CD4-positive, alpha-beta memory T cell (primary cell): ENCODE results near the gene VMAC. TPM values are rescaled to one million over a fixed set of nuclear protein-coding genes. Genes with fewer than 3 reads are reported as not detected.
"Not testable (repeated sequence)": the region's sequence is repeated elsewhere in the genome, so short reads cannot be mapped to it uniquely, and the experiment has no call there.

Experiments
- CTCF ChIA-PET: fragments of 350-600 bp; sonication (Branson Sonifier 250); formaldehyde crosslinking; loops from one replicate; lab custom pipeline; 2021; ENCODE audit warnings: inconsistent platforms; ENCODE audit not compliant: partially characterized antibody; lab: Charles Lee
- POLR2A ChIA-PET: fragments of 350-600 bp; sonication (Branson Sonifier 250); formaldehyde crosslinking; loops from one replicate; lab custom pipeline; 2021; ENCODE audit not compliant: partially characterized antibody; lab: Charles Lee
- DNase-seq, 5 donors: peaks; one replicate each; pipeline versions ENCODE4 v3.0.0 to v3.0.0-alpha.2; 2020 to 2022; ENCODE audit warnings: mixed read lengths in 1 of 5
- H3K27ac ChIP-seq: one replicate; pipeline ENCODE4 v1.7.0; 2013; ENCODE audit warnings: low read depth, low read length
- H3K27me3 ChIP-seq: 2 replicates; pipeline ENCODE4 v1.7.0; 2013; ENCODE audit warnings: mild to moderate bottlenecking, low read length, moderate library complexity; ENCODE audit not compliant: insufficient read depth
- H3K36me3 ChIP-seq: 2 replicates; pipeline ENCODE4 v1.7.0; 2013; ENCODE audit warnings: mild to moderate bottlenecking, low read length, moderate library complexity; ENCODE audit not compliant: insufficient read depth
- H3K4me1 ChIP-seq: 2 replicates; pipeline ENCODE4 v1.7.0; 2013; ENCODE audit warnings: mild to moderate bottlenecking, low read length, moderate library complexity; ENCODE audit not compliant: insufficient read depth
- H3K4me3 ChIP-seq, 2 donors: one replicate each; pipeline ENCODE4 v1.7.0; 2013; ENCODE audit warnings: low read length in 2 of 2, mild to moderate bottlenecking in 1 of 2
- H3K9me3 ChIP-seq, 2 donors: one replicate each; pipeline ENCODE4 v1.7.0; 2013; ENCODE audit warnings: low read length in 2 of 2, control low read depth in 1 of 2; ENCODE audit not compliant: control insufficient read depth in 1 of 2
- H3K27ac Mint-ChIP-seq, 7 donors: one replicate each; pipeline ENCODE4 v1.8.0; 2020 to 2021; ENCODE audit warnings: mixed read lengths in 7 of 7, mild to moderate bottlenecking in 6 of 7, inconsistent platforms in 3 of 7, moderate library complexity in 3 of 7
- H3K27me3 Mint-ChIP-seq, 2 donors: one replicate each; pipeline ENCODE4 v1.8.0; 2020 to 2021; ENCODE audit warnings: mixed read lengths in 2 of 2
- H3K36me3 Mint-ChIP-seq, 2 donors: one replicate each; pipeline ENCODE4 v1.8.0; 2020 to 2021; ENCODE audit warnings: mixed read lengths in 2 of 2, inconsistent platforms in 1 of 2, mild to moderate bottlenecking in 1 of 2
- H3K4me1 Mint-ChIP-seq, 4 donors: one replicate each; pipeline ENCODE4 v1.8.0; 2020 to 2021; ENCODE audit warnings: mixed read lengths in 4 of 4, mild to moderate bottlenecking in 1 of 4
- H3K4me3 Mint-ChIP-seq, 8 donors: one replicate each; pipeline ENCODE4 v1.8.0; 2020 to 2021; ENCODE audit warnings: mixed read lengths in 8 of 8, mild to moderate bottlenecking in 7 of 8, moderate library complexity in 6 of 8, inconsistent platforms in 3 of 8
- H3K9me3 Mint-ChIP-seq, 8 donors: one replicate each; pipeline ENCODE4 v1.8.0; 2020 to 2021; ENCODE audit warnings: mixed read lengths in 8 of 8, mild to moderate bottlenecking in 5 of 8, inconsistent platforms in 3 of 8, moderate library complexity in 1 of 8
- intact Hi-C: fragments of 100-400 bp; cut with micrococcal nuclease; formaldehyde crosslinking; loops from one replicate; pipeline ENCODE4 v1.15.1; 2023
- polyA plus RNA-seq, 2 donors: library from polyadenylated mRNA; unstranded; fragments of 300-500 nt; fragmentation: Illumina TruSeq; gene quantifications; one replicate each; pipeline ENCODE4 v1.2.3, GENCODE V29; 2021
- total RNA-seq, 2 experiments: library from RNA; stranded (reverse); gene quantifications; one replicate each; pipeline ENCODE4 v1.2.3, GENCODE V29; 2021

The VMAC gene
- total and polyA plus RNA-seq, 4 experiments from 2014 or later, result 5.6 to 37.5 (median 21.4) TPM

DNA sequence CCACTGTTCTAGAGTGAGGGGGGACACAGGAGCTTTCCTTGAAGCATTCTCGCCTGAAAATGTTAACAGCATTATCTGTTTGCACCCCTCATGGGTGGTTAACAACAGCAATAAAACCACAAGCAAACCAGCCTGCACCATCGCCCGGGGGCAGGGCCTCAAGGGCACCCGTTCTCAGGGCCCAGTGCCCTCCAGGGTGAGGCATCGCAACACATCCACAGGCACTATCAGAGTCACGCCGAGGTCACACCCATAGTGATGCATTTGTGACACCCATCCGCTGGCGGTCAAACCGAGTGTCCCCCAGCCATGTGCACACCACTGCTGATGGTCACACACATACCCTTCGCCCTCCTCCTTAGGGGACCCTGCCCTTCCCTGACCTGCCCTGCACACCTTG, 38.9 kb upstream of the VMAC start:
- no peaks in the 10 kb centered on the region for H3K36me3 ChIP-seq
- intact Hi-C loops, result no loop called here
- H3K4me1 ChIP-seq, result no peaks in the 10 kb centered on the region
- no peak overlapping the region for H3K4me3 ChIP-seq
- H3K27ac Mint-ChIP-seq, result peak overlapping the region in 1 of 7 donors; percentile 42
- H3K9me3 ChIP-seq, result no peaks in the 10 kb centered on the region
- no peaks in the 10 kb centered on the region for H3K4me1 Mint-ChIP-seq
- DNase-seq, result no peak
- no peaks in the 10 kb centered on the region for H3K27me3 ChIP-seq
- no peaks in the 10 kb centered on the region for H3K36me3 Mint-ChIP-seq
- POLR2A ChIA-PET, result no interaction called here
- H3K27me3 Mint-ChIP-seq, result peaks cover 2 to 3% of the 10 kb centered on the region in 2 donors
- no peak overlapping the region for H3K4me3 Mint-ChIP-seq
- no peak overlapping the region for H3K27ac ChIP-seq
- no peaks in the 10 kb centered on the region for H3K9me3 Mint-ChIP-seq
- CTCF ChIA-PET, result no interaction called here

DNA sequence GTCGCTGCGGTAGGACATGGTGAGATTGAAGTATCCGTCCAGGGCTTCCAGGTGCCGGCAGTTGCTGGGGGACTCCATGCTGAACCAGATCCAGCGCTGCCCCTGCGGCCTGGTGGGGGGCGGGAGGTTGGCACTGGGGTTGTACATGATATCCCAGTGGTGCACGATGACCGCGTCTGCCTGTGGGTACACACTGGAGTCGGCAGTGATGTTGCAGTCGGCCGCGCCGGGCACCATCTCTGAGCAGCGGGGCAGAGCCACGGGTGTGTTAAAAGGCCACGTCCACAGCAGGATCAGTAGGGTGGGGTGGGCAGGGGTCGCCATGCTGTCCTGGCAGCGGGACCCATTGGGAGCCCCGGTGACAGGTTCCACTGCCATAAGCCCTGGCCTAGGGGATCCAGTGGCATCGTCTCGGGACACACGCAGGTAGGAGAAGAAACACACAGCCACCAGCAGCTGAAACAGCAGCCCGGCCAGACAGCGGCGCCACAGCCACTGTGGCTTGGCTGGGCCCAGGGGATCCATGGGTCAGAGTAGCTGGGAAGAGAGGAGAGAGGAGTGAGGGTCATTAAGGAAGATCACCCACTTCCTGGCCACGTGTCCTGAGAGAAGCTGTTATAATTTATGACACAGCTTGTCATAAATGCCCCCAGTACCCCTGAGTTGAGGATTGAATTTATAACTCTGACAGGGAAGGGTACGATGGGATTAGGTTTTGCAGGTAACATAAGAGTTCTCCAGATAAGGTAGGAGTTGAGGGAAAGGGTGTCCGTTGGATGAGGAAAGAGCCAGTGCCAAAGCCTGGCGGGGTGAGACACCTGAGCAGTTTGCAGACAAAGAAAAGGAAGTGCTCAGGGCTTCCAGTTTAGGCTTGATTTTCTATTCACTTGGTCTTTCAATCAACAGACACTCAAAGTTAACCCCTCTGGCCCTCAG, 37.2 kb upstream of the VMAC start:
- DNase-seq, result no peak
- Histone ChIP-seq H3K9me3 (no peaks in the 10 kb centered on the region), H3K36me3 (no peaks in the 10 kb centered on the region), H3K4me1 (no peaks in the 10 kb centered on the region), H3K27me3 (no peaks in the 10 kb centered on the region), H3K4me3 (no peak overlapping the region), H3K27ac (no peak overlapping the region)
- H3K4me3 Mint-ChIP-seq, result no peak overlapping the region
- peak overlapping the region in 2 of 7 donors; percentile 61 to 62 for H3K27ac Mint-ChIP-seq
- H3K36me3 Mint-ChIP-seq, result no peaks in the 10 kb centered on the region
- no peaks in the 10 kb centered on the region for H3K4me1 Mint-ChIP-seq
- H3K9me3 Mint-ChIP-seq, result no peaks in the 10 kb centered on the region
- CTCF ChIA-PET, result no interaction called here
- H3K27me3 Mint-ChIP-seq, result peaks cover 2 to 3% of the 10 kb centered on the region in 2 donors
- intact Hi-C loops, result no loop called here
- POLR2A ChIA-PET, result no interaction called here

DNA sequence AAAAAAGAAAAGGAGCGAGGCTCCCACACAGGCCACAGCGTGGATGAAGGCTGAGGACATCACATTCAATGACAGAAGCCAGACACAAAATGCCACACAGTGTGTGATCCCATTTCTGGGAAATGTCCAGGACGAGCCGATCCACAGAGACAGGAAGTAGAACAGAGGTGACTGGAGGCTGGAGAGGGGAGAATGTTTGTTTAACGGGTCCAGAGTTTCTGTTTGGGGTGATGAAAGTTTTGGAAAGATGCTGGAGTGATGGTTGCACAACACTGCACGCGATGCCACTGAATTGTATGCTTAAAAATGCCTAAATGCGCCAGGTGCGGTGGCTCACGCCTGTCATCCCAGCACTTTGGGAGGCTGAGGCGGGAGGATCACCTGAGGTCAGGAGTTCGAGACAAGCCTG, 33.7 kb upstream of the VMAC start:
- H3K9me3 ChIP-seq, result no peaks in the 10 kb centered on the region
- DNase-seq, result no peak
- no peaks in the 10 kb centered on the region for H3K36me3 ChIP-seq
- H3K4me3 ChIP-seq, result no peak overlapping the region
- no peaks in the 10 kb centered on the region for H3K4me1 ChIP-seq
- no peaks in the 10 kb centered on the region for H3K9me3 Mint-ChIP-seq
- H3K27ac Mint-ChIP-seq, result no peak overlapping the region
- CTCF ChIA-PET, result no interaction called here
- no peaks in the 10 kb centered on the region for H3K27me3 ChIP-seq
- H3K27me3 Mint-ChIP-seq, result peaks cover 1 to 2% of the 10 kb centered on the region in 2 donors
- no peaks in the 10 kb centered on the region for H3K4me1 Mint-ChIP-seq
- H3K4me3 Mint-ChIP-seq, result no peak overlapping the region
- intact Hi-C loops, result no loop called here
- H3K36me3 Mint-ChIP-seq, result no peaks in the 10 kb centered on the region
- H3K27ac ChIP-seq, result no peak overlapping the region
- POLR2A ChIA-PET, result no interaction called here

DNA sequence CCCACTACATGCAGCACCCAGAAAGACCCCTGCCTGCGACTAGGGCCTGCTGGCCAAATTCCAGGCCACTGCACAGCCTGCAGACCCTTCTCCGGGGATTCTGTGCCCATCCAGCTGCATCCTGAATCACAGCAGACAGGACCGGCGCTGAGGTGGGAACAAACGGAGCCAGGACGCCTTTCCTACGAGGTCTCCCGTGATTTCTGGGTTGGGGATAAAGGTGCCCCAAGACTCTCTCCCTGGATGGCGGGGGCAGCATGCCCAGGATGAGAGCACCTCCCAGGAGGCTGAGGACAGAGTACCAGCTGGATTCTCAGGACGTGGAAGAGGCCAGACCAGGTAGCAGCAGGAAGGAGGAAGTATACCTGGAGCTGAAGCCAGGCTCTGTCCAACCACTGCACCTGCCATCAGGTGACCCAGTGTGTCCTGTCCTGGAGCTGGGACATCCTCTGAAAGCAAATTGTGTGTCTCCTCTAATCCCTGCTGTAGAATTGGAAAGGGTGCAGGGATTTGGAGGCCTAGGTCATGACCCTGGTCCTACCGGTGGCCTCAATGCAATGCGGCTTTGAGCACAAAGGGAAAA, 31.0 kb upstream of the VMAC start:
- Mint-ChIP-seq H3K4me1 (no peaks in the 10 kb centered on the region), H3K27me3 (peaks cover 8% of the 10 kb centered on the region in 2 donors), H3K27ac (no peak overlapping the region), H3K9me3 (no peaks in the 10 kb centered on the region), H3K36me3 (no peaks in the 10 kb centered on the region), H3K4me3 (no peak overlapping the region)
- no peaks in the 10 kb centered on the region for H3K4me1 ChIP-seq
- H3K27me3 ChIP-seq, result no peaks in the 10 kb centered on the region
- ChIA-PET CTCF (no interaction called here), POLR2A (no interaction called here)
- no peaks in the 10 kb centered on the region for H3K9me3 ChIP-seq
- H3K36me3 ChIP-seq, result no peaks in the 10 kb centered on the region
- intact Hi-C loops, result no loop called here
- H3K4me3 ChIP-seq, result no peak overlapping the region
- H3K27ac ChIP-seq, result no peak overlapping the region
- DNase-seq, result no peak

DNA sequence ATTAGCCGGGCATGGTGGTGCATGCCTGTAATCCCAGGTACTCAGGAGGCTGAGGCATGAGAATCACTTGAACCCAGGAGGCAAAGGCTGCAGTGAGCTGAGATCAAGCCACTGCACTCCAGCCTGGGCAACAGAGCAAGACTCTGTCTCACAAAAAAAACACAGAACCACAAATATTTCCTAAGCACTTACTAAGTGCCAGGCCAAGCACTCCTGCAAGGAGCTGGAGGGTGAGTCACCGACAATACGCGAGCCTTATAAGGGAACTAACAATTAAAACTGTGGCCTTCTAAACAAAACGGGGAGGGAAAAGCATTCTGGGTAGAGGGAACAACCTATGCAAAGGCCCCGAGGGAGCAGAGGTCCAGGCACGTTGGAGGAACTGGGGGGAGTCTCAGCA, 30.2 kb upstream of the VMAC start:
- H3K9me3 Mint-ChIP-seq, CTCF ChIA-PET, H3K9me3 ChIP-seq, H3K27me3 ChIP-seq, H3K4me1 Mint-ChIP-seq, H3K36me3 Mint-ChIP-seq, H3K4me3 ChIP-seq, H3K27ac Mint-ChIP-seq, H3K27ac ChIP-seq, DNase-seq, H3K4me1 ChIP-seq, POLR2A ChIA-PET, H3K36me3 ChIP-seq, H3K4me3 Mint-ChIP-seq, intact Hi-C loops: not testable (repeated sequence)
- peaks cover 8 to 11% of the 10 kb centered on the region in 2 donors for H3K27me3 Mint-ChIP-seq

DNA sequence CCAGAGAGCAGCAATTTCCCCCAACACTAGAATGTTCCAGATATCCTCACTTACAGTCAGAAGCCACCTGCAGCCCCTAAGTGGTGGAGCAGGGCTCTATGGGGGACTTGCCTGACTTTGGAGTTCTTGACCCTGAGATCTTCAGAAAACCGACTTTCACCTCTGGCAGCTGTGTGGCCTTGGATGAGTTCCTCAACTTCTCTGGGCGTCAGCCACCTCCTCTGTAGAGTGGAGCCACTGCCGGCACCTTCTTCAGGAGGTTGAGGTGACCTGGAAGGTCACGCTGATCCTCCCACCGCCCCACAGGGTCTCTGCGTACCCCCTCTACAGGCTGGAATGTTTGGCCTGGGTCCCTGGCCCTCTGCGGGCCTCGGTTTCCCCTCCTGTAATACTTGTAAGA, 27.2 kb upstream of the VMAC start:
- H3K36me3 Mint-ChIP-seq, result no peaks in the 10 kb centered on the region
- no peaks in the 10 kb centered on the region for H3K4me1 Mint-ChIP-seq
- intact Hi-C loops, result no loop called here
- Histone ChIP-seq H3K27me3 (no peaks in the 10 kb centered on the region), H3K4me3 (no peak overlapping the region), H3K36me3 (no peaks in the 10 kb centered on the region), H3K27ac (no peak overlapping the region), H3K9me3 (no peaks in the 10 kb centered on the region), H3K4me1 (no peaks in the 10 kb centered on the region)
- POLR2A ChIA-PET, result no interaction called here
- H3K9me3 Mint-ChIP-seq, result no peaks in the 10 kb centered on the region
- DNase-seq, result no peak
- CTCF ChIA-PET, result interaction anchor here (0.5 kb wide), 1 partner anchor 140 kb away, joined by 3 read pairs; no protein-coding TSS in a partner anchor
- H3K27ac Mint-ChIP-seq, result no peak overlapping the region
- peaks cover 9 to 13% of the 10 kb centered on the region in 2 donors for H3K27me3 Mint-ChIP-seq
- no peak overlapping the region for H3K4me3 Mint-ChIP-seq

DNA sequence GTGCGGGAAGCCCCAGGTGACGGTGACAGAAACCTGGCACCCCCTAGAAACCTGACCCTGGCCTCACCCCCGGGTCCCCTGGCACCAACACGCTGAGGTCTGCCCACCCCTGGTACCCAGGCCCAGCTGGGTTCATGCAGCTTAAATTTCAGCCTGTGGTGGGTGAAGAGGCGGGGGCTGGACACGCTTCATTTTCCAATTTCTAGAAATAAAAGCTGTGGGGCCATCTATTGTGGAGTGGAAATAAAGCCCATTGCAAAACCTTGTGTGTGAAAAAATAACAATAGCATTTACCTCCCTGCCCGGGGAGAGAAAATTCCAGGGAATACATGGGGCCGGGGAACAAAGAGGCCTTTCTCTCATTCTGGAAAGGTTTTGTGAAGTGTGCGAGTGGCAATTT, 26.8 kb upstream of the VMAC start:
- H3K27me3 Mint-ChIP-seq, result peaks cover 9 to 13% of the 10 kb centered on the region in 2 donors
- no peak for DNase-seq
- H3K27me3 ChIP-seq, result no peaks in the 10 kb centered on the region
- H3K27ac ChIP-seq, result no peak overlapping the region
- no peaks in the 10 kb centered on the region for H3K4me1 ChIP-seq
- no peaks in the 10 kb centered on the region for H3K36me3 Mint-ChIP-seq
- no peaks in the 10 kb centered on the region for H3K9me3 Mint-ChIP-seq
- H3K4me1 Mint-ChIP-seq, result no peaks in the 10 kb centered on the region
- H3K4me3 ChIP-seq, result no peak overlapping the region
- no peaks in the 10 kb centered on the region for H3K9me3 ChIP-seq
- no peaks in the 10 kb centered on the region for H3K36me3 ChIP-seq
- ChIA-PET CTCF (interaction anchor here (0.5 kb wide), 1 partner anchor 140 kb away, joined by 3 read pairs; no protein-coding TSS in a partner anchor), POLR2A (no interaction called here)
- intact Hi-C loops, result no loop called here
- H3K4me3 Mint-ChIP-seq, result no peak overlapping the region
- no peak overlapping the region for H3K27ac Mint-ChIP-seq
